GM19043 (cell line): ENCODE measurements around the gene VWA3A.
"Not testable (repeated sequence)": the region's sequence is repeated elsewhere in the genome, so short reads cannot be mapped to it uniquely, and the experiment has no call there.

Source experiments
- ATAC-seq: cut with Tn5 transposase; IDR thresholded peaks from one replicate; pipeline ENCODE4 v1.9.1; 2021; ENCODE audit warnings: low read depth; ENCODE audit not compliant: unreplicated experiment

VWA3A gene

DNA sequence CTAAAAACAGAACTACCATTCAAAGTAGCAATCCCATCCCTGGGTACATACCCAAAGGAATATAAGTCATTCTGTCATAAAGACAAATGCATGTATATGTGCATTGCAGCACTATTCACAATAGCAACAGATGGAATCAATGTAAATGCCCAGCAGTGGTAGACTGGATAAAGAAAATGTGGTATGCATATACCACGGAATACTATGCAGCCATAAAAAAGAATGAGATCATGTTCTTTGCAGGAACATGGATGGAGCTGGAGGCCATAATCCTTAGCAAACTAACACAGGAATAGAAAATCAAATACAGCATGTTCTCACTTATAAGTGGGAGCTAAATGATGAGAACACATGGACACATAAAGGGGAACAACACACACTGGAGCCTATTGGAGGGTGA, 36.2 kb downstream of the VWA3A start:
- ATAC-seq: not testable (repeated sequence)

GRCh38 chr16:22130528-22130927, 38.2 kb downstream of the VWA3A start:
- no peak for ATAC-seq

GRCh38 chr16:22132801-22133200, 40.5 kb downstream of the VWA3A start:
- no peak for ATAC-seq

GRCh38 chr16:22138482-22138881, 46.1 kb downstream of the VWA3A start:
- no peak for ATAC-seq

- no peak for ATAC-seq
Measured at GRCh38 chr16:22139008-22139407, 46.7 kb downstream of the VWA3A start.

- no peak for ATAC-seq
Measured at GRCh38 chr16:22139732-22140131, 47.4 kb downstream of the VWA3A start.

GRCh38 chr16:22141767-22142166, 49.4 kb downstream of the VWA3A start:
- no peak for ATAC-seq

- ATAC-seq: no peak
Measured at GRCh38 chr16:22144520-22144919, 52.2 kb downstream of the VWA3A start.

DNA sequence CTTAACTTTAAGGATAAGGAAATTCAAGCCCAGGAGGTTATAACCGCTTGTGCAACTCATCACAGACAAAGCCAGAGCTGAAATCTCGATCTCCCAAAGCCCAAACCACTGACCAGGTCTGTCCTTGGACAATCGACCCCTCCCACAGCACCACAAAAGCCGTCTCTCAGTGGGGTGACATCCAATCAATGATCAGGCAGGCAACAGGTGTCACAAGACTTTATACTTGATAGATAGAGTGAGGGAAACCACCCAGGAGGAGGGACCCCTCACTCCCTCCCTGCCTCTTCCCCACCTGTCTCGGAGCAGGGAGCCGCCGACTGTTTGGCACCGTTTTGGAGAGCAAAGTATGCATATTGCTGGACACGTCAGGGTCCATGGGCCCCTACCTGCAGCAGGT, 55.5 kb downstream of the VWA3A start:
- no peak for ATAC-seq

- no peak for ATAC-seq
Measured at GRCh38 chr16:22151246-22151998, 59.1 kb downstream of the VWA3A start.

DNA sequence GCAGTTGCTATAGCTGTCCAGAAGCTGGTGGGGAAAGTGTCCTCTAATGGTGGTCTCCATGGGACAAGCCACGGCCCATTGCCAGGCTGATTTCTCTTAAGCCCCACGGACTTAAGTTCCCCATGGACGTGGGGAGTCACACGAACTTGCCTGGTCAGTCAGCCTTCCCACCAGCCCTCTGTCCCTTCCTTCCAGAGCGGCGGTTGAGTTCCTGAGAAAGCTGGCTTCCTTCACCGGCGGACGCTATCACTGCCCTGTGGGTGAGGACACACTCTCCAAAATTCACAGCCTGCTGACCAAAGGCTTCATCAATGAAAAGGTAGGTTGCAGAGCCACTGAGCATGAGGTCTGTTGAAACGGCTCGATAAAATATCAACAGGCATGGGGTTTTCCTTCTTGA, 60.0 kb downstream of the VWA3A start:
- ATAC-seq: no peak

- ATAC-seq: not testable (repeated sequence)
Measured at GRCh38 chr16:22153078-22153477, 60.7 kb downstream of the VWA3A start.

DNA sequence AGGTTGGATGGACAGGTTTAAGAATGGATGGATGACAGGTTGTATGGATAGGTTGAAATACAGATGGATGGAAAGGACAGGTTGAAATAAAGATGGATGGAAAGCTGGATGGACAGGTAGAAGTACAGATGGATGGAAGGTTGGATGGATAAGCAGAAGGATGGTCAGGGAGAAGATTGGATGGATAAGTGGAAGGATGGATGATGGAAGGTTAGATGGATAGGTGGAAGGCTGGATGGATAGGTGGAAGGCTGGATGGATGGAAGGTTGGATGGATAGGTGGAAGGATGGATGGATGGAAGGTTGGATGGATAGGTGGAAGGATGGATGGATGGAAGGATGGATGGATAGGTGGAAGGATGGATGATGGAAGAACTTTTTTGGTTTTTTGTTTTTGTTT, 69.1 kb downstream of the VWA3A start:
- no peak for ATAC-seq

GRCh38 chr16:22161999-22162655, 69.8 kb downstream of the VWA3A start, which contains the start of gene SDR42E2:
Gene SDR42E2 (plus strand): TSS chr16:22162506. CDS start chr16:22165583, 3,077 bp downstream.
- ATAC-seq: no peak

DNA sequence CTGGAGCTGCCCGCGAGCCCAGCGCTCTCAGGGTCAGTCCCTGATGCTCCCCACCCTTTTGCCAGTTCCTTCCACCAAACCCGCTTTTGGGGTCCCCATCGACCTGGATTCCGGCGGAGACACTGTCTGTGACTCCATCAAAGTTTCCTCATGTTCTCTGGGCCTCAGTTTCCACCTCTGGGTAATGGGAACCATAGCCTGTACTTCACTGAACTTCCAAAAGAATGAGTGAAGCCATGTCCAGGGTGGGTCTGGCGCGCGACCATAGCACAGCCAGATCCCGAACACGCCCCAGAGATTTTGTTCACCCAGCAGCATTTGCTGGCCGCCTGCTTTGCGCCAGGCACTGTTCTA, 70.3 kb downstream of the VWA3A start:
- ATAC-seq: no peak

GRCh38 chr16:22163806-22164205, 71.5 kb downstream of the VWA3A start:
- ATAC-seq: no peak

GRCh38 chr16:22164482-22164881, 72.1 kb downstream of the VWA3A start:
- ATAC-seq: no peak

- ATAC-seq: no peak
Measured at GRCh38 chr16:22165508-22166285, 73.4 kb downstream of the VWA3A start.

DNA sequence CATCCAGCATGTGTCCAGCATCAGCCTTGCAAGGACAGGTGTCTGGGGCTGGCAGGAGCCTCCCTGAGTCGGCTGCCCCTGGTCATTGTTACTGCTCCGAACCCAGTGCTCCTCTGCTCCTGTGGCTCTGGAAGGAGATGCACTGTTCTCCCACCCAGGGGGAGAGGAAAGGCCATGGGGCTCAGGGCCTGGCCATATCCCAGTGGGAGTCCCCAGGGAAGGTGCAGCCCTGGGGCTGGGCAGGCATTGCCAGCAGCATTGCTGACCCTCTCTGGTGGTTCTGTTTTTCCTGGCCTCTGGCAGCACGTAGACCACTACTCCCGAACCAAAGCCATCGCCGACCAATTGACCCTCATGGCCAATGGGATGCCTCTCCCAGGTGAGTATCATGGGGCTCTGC, 79.6 kb downstream of the VWA3A start:
- ATAC-seq: no peak

DNA sequence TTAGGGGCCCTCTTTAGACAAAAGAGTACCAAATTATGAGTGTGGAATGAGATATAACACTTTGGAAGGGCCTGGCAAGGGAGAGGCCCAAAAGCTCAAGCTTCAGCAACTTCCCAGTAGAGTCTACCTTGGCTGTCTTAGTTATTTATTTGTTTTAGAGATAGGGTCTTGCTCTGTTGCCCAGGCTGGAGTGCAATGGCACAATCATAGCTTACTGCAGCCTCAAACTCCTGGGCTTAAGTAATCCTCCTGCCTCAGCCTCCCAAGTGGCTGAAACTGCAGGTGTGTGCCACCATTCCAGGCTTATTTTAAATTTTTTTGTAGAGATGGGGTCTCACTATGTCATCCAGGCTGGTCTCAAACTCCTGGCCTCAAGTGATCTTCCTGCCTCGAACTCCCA, 80.3 kb downstream of the VWA3A start:
- ATAC-seq: not testable (repeated sequence)

DNA sequence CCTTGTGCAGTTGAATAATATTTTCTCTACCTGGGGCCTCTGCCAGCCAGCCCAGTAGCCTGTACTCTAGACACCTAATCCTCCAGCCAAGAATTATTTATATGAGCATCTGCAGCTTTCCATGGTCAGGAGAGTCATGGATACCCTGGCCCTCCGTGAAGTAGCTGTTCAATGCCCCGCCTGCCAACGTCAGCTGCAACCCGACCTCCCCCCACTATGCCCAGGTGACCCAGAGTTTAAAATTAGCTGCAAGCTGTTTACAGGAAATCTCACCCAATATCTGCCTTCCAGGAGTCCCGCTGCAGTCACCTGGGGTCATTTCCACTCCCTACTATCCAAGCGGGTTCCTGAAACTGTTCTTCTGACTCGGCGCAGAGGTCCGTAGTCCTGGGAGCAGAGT, 82.3 kb downstream of the VWA3A start:
- no peak for ATAC-seq
